Measurements from ENCODE around the gene ARV1.
A peak's percentile ranks its signal among the peaks of the same experiment; 100 is the strongest.
"Not testable (repeated sequence)": the region's sequence is repeated elsewhere in the genome, so short reads cannot be mapped to it uniquely, and the experiment has no call there.

Gene ARV1

DNA sequence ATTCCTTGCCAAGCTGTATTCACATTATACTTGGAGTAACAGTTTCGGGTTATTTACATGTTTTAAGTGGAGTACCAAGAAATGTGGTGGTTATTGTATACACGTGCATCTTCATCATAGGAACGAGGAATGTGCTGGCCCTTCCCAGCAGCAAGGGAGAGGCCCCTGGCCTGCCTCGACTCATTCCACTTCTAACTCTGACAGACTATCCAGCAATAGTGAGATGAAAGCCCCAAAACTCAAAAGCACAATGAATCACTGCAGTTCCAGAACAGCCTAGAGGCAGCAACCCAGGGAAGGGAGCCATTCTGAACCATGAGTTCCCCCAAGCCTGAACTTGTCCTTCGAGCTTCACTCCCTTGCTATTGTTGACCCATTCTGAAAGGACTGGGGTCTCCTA, 38.1 kb downstream of the ARV1 start:
- DNase-seq (ENCODE audit: low read depth in 1 of 2, low spot score in 1 of 2): no peak

DNA sequence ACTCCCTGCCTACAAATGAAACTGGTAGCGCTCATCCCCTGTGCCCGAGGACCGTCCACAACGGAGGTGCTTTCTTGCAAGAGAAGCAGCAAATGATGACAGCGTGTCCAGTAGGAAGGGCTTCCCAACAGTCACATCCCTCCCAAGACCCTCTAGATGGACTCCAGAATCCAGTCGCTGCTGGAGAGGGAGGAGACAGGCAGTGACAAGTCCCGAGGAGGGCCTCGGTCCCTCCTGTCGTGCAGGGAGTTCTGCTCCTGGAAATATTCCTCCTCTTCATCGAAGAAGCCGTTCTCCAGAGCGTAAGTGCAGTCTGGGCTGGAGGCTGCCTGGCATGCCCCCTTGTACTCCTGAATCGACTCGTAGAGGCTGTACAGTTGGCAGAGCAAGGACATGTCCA, 40.8 kb downstream of the ARV1 start:
- no peak for DNase-seq (ENCODE audit: low read depth in 1 of 2, low spot score in 1 of 2)

DNA sequence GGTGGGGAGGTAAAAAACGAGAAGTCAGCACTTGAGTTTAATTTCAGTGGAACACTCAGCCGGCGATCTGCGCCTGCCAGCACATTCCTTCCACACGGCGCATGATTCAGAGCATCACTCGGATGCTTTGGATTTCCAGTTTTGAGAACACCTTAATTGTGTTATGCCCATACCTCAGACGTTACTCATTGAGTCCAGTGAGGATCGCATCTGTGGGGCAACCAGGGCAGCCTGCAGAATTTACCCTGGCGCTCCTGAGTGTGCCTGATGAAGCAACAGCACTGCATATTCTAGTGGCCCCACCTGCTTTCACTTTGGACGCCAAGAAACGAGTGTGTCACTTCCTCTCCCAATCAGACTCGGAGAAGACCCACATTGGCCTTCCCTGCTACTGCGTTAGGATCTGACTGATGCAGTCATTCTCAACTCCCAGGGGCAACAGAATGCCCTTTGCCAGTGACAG, 41.3 kb downstream of the ARV1 start:
- no peak for DNase-seq (ENCODE audit: low read depth in 1 of 2, low spot score in 1 of 2)

DNA sequence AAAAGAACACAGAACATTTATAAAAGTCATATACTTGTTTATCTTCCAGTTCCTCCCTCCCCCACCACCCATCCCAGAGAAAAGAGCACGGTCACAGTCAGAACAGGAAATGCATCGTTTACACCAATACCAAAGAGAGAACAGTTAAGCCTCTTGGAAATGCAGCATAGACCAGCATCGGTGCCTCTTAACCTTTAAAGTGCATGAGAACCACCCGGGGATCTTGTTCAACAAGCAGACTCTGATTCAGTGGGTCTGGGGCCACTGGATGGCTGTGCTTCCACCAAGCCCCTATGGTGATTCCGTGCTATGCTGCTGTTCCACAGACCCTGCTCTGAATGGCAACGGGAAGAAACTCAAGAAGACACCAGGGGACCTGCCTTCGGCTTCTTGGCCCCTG, 41.9 kb downstream of the ARV1 start:
- no peak for DNase-seq (ENCODE audit: low read depth in 1 of 2, low spot score in 1 of 2)

DNA sequence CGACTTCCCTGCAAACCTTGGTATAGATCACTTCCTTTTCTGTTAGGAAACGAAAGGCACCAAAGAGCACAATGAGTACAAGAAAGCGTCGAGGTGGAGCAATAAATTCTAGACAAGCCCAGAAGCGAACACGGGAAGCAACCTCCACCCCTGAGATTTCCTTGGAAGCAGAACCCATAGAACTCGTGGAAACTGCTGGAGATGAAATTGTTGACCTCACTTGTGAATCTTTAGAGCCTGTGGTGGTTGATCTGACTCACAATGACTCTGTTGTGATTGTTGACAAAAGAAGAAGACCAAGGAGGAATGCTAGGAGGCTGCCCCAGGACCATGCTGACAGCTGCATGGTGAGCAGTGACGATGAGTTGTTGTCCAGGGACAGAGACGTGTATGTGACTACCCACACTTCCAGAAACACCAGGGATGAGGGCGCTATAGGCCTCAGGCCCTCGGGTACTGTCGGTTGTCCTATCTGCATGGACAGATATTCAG, 42.7 kb downstream of the ARV1 start:
- DNase-seq (ENCODE audit: low read depth in 1 of 2, low spot score in 1 of 2): no peak

GRCh38 chr1:231022543-231022942, 43.6 kb downstream of the ARV1 start:
- DNase-seq (ENCODE audit: low read depth in 1 of 2, low spot score in 1 of 2): not testable (repeated sequence)

GRCh38 chr1:231023150-231023549, 44.3 kb downstream of the ARV1 start:
- DNase-seq (ENCODE audit: low read depth in 1 of 2, low spot score in 1 of 2): no peak

DNA sequence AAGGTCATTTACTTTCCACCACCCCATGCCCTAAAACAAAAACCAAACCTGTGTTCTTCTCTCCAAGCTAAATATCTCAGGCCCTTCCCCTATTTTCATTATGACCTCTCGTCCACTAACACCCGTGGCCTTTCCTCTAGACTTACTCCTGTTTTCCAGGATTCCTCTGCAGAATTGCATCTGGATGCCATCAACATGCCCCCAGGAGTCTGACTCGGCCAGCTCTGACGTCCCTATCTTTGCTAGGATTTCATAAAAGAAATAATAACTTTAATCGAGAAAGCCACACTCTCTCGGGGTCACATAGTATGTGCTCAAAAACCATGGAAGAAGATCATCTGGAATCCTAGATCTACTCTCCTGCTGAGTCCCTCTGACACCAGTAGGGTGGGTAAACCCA, 47.7 kb downstream of the ARV1 start:
- DNase-seq (ENCODE audit: low read depth in 1 of 2, low spot score in 1 of 2): no peak

DNA sequence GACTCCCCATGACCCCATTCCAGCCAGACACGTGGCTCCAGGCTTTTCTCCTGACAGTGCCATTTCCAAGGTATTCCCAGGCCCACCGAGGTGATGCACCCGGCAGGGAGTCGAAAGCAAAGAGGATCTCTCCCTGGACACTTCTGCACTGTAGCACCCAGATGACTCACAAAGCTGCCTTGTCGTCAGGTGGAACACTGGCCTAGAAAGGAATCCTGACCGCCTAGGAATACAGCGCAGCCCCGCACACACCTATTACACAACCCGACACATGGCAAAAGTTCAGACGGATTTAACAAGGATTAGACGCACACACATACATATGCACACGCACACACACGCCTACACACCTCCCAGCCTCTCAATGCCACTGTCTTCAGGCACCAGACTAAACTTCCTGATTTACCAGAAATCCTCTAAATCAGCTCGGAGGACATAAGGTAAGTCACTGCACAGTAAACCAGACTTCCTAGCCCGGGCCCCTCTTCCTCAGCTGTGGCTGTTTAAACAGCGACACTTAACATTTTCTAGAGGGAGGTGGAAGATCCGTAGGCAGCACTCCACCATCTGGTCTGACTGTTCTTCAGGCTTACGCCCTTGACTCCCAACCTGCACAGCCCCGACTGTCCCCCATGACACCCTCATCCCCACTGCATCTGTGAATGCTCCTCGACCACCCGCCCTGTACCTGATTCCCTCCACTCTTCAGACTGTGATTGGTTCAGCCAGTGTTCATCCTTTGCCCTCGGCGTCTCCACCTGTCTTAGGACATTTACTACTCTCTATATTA, 48.4 kb downstream of the ARV1 start:
- DNase-seq (ENCODE audit: low read depth in 1 of 2, low spot score in 1 of 2): no peak

DNA sequence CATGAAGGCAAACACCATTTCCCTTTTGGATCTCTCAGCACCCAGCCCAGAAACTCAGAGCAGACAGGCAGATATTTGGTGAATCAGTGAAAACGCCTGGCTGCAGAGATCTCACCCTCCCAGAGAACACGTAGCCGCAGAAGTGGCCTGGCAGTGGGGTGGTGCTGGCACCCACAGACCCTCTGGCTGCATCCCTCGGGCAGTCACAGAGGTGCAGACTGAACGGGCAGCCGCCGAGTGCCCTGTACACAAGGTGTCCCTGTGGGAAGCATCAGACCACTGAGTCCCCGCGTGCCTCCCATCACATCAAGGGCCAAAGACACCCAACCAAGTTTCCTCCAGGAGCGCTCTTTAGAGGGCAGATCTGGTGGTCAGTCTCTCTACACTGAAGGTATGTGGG, 49.1 kb downstream of the ARV1 start:
- DNase-seq (ENCODE audit: low read depth in 1 of 2, low spot score in 1 of 2): no peak

- DNase-seq (ENCODE audit: low read depth in 1 of 2, low spot score in 1 of 2): no peak
Observed at GRCh38 chr1:231028682-231029081, 49.8 kb downstream of the ARV1 start.

DNA sequence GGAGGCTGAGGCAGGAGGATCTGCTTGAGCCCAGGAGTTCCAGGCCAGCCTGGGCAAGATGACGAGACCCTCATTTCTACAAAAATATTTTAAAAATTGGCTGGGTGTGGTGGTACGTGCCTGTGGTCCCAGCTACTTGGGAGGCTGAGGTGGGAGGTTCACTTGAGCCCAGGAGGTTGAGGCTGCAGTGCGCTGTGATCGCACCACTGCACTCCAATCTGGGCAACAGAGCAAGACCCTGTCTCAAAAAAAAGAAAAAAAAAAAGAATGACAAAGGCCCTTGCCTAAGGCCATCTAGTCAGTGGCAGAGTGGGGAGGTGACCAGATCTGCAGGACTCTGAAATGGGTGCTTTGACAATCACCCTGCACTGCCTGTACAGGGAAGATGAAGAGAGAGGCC, 50.4 kb downstream of the ARV1 start:
- DNase-seq (ENCODE audit: low read depth in 1 of 2, low spot score in 1 of 2): not testable (repeated sequence)

DNA sequence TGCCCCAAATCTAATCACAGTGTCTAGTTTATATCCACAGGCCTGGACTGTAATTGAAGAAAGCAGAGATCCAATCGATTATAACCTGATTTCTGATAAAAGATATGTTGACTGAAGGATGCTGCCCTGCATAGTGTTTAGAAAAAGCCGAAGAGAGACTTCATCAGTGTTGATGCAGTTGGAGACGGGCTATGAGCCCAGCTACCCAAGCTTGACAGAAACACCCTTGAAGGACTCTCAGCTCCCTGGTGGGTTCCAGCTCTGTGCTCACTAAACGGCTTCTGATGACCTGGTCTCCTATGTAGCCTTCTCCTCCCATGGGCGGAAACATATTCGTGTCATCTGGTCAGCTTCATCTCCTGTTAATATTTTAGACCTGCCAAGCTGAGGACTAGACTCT, 50.9 kb downstream of the ARV1 start:
- DNase-seq (ENCODE audit: low read depth in 1 of 2, low spot score in 1 of 2): no peak

GRCh38 chr1:231032963-231033362, 54.1 kb downstream of the ARV1 start:
- no peak for DNase-seq (ENCODE audit: low read depth in 1 of 2, low spot score in 1 of 2)

GRCh38 chr1:231035799-231036198, 56.9 kb downstream of the ARV1 start:
- DNase-seq (ENCODE audit: low read depth in 1 of 2, low spot score in 1 of 2): no peak

DNA sequence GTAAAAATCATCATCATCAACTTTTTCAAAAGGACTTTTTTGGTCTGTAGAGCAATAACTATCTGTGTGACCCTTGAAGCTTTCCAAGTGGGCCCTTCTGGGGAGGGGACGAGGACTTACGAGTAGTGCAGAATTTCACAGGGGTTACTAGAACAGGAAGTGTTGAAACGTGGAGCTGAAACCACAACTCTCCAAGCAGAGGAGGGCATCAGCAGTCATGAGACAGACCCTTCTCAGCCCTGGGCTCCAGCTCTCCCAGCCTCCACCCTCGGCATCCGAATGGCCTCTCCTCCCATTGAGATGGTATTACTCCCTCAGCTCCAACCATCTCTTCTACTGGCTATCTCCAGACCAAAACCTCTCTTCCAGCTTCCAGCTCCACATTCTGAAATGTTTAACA, 57.5 kb downstream of the ARV1 start:
- DNase-seq (ENCODE audit: low read depth in 1 of 2, low spot score in 1 of 2): no peak

GRCh38 chr1:231037585-231038517, 59.0 kb downstream of the ARV1 start:
- no peak for DNase-seq (ENCODE audit: low read depth in 1 of 2, low spot score in 1 of 2)

DNA sequence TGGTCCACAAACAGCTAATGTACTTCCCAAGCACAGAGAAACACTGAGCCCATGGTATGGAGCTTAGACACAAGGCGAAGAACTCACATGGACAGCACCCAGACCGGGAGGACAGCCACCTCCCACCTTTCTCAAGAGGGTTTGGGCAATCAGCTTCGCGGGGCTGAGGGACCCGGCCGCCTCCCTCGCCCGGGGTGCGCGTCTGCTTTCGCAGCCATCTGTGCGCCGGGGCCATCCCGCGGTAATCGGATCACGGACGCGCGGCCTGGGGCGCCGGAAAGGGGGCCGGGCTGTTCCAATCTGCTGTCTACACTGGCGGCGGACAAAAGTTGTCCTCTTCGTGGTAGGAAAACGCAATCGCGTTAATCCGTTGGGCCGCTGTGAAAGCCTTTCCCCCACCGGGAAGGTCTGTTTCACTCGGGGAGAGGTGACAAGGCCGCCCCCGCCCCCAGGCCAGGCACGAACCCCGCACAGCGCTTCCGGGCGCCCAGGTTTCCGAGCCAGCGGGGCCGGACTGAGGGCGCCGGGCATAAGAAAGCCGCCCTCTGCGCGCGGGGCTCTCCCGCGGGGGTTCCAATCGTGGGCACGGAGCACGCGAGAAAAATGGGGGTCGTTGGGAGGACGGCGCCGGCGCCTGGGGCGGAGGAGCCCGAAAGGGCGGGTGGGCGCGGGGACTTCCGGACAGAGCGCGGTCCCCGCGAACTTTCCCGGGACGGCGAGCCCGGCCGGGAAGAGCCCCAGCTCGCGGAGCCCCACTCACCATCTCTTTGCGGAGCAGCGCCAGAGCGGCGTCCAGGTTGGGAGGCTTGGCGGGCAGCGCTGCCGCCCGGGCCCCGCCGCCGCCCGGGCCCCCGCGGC, 60.5 kb downstream of the ARV1 start:
- peak; percentile 6 to 9 for DNase-seq (ENCODE audit: low read depth in 1 of 2, low spot score in 1 of 2)

DNA sequence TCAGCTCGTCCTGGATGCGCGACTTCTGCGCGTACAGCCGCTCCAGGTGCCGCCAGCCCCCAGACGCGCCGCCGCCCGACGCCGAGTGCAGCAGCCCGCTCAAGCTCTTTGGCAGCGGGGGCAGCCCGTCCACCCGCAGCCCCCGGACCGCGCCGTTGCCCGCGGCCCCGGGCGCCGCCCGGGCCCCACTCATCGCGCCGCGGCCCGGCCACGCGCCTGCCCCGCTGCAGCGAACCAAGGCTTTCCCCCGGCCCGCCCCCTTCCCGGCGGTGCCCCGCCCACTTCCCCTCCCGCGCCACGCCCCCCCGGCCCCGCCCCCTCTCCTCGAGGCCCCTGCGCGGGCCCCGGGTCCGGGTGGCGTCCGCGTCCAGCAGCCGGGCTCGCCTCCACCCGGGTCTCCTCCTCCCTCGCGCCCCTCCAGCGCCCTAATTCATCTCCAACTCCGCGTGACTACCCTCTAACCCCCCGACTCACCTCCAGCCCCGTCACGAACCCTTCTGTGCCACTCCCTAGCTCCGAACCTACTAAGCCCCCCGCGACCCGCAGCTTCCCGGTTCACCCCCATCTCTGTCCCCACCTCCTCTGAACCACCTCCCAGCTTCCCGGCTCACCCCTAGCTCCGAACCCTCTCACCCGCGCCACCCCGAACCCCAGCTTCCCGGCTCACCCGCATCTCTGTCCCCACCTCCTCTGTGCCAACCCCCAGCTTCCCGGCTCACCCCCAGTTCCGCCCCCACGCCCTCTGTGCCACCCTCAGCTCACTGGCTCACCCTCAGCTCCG, 61.3 kb downstream of the ARV1 start, which contains the start of gene FAM89A:
TSS of gene FAM89A (minus strand) at position 236 of the 781 bp plus-strand sequence. CDS start at position 193, 43 bp downstream.
- DNase-seq (ENCODE audit: low read depth in 1 of 2, low spot score in 1 of 2): peak; percentile 56 to 58

Data from activated T-helper 1 cell treated with anti-CD3 and anti-CD28 coated beads, Interleukin-2, amount 50 U/mL, for 16 hours (primary cell).